ENCODE data around the gene HJV.

GRCh38 chr1:145996433-145997015 is 25.0 kb downstream of the HJV start, which contains the start of gene TXNIP:
- TF ChIP-seq POLR2AphosphoS5 (IDR thresholded peaks at IDR 0.05): peak; percentile 99 to 100 (median 100)
- no peak for TF ChIP-seq CTCF (IDR thresholded peaks at IDR 0.05)
- peak; percentile 98 for TF ChIP-seq POLR2A (IDR thresholded peaks at IDR 0.05)
- TF ChIP-seq EP300 (IDR thresholded peaks at IDR 0.05): peak in 2 of 4 donors; percentile 80 to 85
